CD4-positive, alpha-beta T cell treated with Interleukin-15 for 1 hour (primary cell): Measurements from ENCODE around the gene UBE2O.

Source experiments
- DNase-seq: peaks from one replicate; pipeline ENCODE4 v3.0.0-alpha.2; 2020

Gene UBE2O

DNA sequence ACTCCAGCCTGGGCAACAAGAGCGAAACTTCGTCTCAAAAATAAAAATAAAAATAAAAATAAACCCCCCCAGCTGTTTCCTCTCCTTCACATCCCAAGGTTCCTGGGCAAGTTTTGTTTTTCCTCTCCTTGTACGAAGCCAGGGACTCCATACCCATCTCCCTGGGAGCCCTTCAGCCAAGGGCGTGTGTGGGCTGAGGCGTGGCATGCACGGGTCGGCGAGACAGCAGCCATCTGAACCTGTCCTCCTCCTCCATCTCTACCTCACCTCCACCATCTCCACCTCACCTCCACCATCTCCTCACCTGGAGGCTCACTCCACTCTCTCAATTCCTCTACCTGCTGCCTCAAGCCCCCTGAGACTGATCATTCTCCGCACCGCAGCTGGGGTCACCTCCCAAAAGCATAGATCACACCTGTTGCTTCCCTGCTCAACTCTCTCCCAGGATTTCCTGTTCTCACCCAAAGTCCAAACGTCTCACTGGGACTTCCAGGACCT lies 31.3 kb upstream of the UBE2O start:
- DNase-seq: no peak

DNA sequence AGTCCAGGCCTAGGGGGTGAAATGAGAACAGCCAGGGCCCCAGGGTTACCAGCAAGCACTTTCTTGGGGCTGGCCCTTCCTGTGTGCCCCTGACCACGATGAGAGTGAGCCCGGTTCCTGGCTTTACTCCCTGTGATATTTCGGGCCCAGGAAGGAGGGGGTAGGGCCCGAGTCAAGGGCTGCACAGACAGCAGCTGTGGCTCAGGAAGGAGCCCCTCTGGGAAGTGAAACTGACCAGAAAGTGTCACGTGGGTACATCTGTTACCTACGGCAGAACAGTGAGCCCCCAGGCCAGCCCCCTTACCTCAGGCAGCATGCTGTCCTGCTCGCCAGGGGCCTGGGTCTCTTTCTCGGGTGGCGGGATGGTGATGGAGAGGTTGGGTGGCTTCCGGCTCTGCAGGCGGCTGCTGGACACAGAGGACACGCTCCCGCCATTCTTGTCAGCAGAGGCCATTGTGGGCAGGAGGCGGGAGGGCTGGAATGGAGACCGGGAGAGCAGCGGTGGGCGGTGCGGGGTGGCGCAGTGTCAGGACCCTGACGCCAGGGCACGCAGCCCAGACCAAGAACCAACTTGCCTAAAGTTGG lies 28.2 kb upstream of the UBE2O start:
- peak; percentile 67 for DNase-seq

DNA sequence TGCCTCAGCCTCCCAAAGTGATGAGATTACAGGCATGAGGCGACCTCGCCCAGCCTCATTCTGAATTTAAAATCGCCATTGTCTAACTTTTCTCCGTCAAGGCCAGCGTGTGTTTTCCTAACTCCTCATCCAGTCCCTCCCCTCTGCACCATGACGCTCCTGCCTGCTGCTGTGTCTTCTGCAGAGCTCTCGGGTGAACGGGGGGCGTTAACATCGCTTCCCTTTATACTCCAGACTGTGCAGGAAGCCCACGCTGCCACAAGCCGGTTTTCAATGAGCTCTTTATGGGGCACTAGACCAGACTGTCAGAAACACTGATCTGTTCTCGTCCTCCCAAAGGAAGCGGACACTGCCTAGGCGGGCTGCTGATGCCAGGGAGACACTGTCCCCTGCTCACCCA lies 27.7 kb upstream of the UBE2O start:
- peak; percentile 30 for DNase-seq

DNA sequence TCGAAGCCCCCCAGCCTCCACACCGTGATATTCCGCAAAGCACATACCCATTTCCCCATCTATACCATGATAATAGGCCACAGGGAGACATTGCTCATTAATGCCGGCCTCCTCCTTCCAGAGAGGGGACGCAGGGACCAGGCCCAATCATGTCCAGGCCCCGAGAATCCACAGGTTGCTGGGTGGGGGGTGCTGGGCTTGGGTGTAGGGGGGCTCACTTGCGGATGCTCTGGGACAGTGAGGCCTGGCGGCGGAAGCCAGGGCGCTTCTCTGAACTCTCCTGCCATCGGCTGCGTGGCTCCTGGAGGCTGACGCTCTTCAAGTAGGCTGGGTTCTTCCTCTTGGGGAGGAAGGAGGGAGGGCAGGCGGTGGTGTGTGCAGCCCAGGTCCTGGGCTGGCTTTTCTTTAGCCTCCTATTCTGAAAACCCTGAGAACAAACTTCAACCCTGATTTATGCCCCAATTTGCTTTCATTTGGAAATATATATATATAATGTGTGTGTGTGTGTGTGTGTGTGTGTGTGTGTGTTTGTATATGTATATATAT lies 26.6 kb upstream of the UBE2O start:
- no peak for DNase-seq

DNA sequence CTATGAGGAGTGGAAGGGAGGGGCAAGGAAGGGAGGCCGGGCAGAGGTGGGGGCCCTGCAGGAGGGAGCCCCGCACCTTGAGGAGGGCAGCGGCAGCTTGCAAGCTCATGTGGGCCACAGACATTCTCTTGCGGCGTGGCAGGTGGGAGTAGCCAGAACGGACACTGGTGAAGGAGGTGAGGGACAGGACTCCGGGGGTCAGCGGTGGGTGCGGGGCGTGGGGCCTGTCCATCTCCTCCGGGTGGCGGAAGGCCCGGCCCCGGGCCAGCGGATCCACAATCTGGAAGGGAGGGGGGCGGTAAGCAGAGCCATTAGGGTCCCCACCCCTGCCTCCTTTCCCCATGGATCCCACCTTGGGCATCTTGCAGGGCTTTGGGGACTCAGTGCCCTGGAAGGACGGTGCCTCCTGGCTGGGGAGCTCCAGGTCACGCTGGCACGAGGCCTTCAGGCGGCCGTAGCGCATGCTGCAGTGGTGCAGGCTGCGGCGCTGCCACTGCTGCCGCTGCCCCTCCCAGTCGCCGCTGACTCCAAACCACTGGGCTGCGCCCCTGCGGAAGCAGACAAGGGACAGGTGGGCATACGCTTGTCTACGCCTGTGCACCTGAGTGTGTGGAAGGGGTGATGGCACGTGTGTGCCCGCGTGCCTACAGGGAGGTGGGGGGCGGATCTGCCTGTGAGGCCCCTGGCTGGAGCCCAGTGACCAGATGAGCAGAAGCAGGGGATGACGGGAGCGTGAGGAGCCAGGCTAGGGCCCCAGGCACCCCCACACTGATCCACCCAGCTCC lies 26.0 kb upstream of the UBE2O start:
- no peak for DNase-seq

DNA sequence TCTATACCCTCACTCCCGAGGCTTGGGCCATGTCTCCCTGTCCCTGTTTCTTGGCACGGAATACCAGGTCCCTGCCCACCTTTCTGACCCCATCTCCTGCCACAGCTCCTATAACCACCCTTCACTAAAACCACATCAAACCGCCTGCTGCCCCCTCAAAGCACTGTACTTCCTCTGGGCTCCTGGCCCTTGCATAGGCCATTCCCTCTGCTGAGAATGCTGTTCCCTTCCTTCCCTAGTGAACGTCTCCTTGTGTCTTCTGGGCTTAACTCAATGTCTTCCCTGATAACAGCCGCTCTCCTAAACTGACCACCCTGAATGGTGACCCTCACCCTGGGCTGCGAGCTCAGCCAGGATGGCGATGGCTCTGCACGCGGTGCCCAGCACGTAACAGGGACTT lies 25.1 kb upstream of the UBE2O start:
- no peak for DNase-seq

DNA sequence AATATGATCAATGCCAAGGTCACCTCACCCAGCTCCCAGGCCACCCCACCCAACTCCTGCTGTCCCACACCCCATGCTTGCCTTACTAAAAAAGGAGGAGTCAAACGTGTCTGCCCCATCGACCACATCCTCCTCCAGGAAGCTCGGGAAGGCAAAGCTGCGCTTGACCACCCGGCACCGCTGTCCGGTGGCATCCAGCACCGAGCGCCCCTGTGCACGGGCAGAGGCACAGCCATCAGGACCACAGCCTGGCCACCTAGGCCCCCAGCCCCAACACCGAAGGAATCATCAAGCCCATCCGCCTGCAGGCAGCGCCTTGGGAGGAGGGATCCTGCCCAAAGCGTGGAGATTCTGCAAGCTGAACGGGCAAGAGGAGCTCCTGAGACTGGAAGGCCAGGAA lies 24.6 kb upstream of the UBE2O start:
- DNase-seq: no peak

DNA sequence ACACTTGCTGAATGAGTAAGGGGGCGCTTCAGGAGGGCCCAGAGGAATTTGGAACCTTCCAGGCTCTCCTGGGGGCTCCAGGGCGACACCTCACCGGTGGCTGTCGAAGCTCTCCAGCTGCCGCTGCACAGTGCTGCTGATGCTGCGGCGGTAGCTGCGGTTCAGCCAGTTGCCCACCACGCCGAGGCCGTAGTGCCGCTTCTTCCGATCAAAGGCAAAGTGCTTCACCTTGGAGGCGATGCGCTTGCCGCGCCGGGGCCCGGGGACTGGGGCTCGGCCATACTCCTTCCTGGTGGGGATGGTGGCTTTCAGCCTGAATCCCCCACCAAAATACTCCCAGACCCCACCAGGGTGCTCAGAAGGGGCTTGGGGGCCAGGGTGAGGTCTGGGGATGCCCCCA lies 23.8 kb upstream of the UBE2O start:
- DNase-seq: no peak

DNA sequence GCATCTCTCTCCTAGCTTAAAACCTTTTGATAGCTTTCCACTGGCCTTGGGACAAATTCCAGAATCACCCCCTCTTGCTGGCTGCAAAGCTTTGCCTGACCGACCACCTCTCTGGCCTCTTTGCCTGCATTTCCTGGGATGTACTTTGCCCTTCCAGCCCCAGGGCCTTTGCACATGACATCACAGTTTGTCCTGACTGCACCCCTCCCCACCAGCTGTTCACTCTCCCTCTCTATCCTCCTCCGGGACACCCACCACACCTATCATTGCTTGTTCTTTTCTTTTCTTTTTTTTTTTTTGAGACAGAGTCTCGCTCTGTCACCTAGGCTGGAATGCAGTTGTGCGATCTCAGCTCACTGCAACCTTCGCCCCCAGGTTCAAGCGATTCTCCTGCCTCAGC lies 22.4 kb upstream of the UBE2O start:
- DNase-seq: no peak

DNA sequence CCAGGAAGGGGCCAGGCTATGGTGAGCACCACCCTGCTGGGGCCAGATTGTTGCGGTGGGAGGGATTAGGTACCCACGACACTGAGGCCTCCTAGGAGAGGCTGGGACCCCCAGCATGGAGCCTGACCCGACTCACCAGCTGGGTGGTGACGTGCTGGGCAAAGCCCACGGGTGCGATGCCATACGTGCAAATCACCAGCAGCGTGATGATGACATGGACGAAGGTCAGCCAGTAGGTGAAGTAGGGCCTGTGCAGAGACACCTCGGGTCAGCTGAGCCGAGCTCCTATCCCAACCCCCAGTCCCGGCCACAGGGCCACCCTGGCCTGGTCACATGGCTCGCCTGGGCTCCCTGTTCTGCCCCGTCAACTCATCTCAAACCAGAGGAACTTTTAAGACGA lies 21.9 kb upstream of the UBE2O start:
- DNase-seq: no peak

DNA sequence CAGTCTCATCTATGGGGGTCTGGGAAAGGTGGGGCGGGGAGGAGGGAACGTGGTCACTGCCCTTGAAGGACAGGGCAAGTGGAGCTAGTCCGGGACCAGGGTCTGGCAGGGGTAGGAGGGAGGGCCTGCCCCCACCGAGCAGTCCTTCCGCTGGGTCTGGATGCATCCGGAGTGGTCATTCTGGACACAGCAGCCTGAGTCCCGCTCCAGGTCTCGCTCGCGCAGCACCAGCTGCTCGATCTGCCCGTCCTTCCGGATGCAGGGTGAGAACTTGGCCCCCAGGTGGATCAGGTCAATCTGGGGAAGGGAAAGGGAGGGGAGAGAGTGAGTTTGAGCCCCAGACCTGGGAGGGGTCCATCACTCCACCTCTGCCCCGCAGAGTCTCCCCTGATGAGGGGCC lies 21.3 kb upstream of the UBE2O start:
- no peak for DNase-seq

DNA sequence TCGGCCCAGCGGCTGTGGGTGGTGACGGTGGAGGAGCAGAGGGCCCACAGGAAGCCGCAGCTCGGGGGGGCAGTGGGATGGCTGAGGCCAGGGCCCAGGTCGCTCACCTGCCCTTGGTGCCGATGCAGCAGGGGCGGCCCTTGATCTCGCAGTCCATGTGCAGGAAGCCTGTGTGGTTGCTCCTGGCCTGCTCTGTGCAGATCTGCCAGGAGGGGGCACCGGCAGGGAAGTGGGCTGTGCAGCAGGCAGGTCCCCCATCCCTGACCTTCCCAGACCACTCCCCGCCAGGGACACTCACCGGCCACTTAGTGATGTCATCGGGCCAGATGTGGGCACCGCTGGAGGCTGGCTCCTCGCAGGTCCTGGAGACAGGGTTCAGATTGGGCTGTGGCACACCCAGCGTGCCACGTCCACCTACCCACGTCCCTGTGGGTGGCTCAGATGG lies 20.6 kb upstream of the UBE2O start:
- no peak for DNase-seq

DNA sequence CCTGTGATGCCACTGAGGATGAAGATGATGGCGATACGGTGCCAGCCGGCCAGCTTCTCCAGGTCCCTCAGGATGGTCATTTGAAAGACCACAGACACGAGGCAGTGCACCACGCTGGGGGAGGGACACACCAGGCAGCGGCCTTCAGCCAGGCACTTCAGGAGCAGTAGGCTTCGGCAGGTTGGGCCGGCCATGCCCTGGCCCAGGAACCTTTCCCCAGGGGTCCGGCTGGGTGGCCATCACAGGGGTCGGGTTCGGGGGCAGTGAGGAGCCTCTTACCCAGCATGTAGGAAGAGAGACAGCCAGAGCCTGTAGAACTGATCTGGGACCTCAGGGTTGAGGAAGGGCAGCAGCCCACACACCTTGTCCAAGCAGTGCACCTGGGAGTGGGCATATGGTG lies 19.8 kb upstream of the UBE2O start:
- DNase-seq: no peak

DNA sequence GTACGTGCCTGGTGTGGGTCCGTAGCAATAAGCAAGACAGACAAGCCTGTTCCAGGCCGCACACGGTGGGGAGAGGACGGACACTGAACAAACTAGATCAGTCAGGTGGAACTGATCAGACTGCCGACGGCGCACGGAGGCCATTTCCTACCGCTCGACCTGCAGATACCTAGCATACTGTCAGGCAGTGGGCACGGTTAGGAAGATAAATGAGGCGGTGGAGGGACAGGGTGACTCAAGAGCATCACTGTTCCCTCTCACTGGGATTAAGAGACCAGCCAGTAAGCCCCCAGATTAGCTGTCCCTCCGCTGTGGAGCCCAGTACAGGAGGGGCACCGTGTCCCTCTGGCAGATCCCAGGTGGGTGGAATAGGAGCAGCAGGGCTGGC lies 19.3 kb upstream of the UBE2O start:
- DNase-seq: no peak

DNA sequence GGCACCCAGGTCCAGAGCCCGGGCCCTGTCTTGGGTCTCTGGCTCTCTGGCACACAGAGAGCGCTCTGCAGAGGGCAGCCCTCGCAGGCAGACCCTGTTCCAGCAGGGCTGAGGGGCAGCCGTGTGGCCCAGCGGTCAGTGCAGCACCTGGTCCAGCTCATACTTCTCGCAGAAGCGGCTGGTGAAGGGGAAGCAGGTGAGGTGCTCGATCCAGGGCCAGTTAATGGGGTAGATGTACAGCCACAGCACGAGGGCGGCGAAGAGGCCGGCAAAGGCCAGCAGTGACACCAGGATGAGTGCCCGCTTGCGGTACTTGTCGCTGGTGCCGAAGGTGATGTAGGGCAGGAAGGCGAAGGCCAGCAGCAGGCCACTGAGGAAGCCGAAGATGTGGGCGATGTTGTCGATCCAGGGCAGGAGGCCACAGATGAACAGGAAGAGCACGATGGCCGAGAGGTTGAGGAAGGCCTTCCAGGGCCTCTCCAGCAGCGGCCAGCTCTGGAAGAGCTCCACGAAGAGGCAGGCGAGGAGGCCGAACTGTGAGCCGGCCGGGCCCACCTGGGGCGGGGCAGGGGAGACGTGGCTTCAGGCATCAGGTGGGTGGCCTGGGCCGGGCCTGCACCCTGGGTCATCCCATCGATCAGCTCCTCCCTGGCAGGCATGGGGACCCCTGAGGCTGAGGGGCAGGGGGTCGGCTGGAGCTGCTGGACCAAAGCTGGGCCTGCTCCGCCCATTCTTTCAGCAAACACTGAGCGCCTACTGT lies 18.7 kb upstream of the UBE2O start:
- DNase-seq: no peak

DNA sequence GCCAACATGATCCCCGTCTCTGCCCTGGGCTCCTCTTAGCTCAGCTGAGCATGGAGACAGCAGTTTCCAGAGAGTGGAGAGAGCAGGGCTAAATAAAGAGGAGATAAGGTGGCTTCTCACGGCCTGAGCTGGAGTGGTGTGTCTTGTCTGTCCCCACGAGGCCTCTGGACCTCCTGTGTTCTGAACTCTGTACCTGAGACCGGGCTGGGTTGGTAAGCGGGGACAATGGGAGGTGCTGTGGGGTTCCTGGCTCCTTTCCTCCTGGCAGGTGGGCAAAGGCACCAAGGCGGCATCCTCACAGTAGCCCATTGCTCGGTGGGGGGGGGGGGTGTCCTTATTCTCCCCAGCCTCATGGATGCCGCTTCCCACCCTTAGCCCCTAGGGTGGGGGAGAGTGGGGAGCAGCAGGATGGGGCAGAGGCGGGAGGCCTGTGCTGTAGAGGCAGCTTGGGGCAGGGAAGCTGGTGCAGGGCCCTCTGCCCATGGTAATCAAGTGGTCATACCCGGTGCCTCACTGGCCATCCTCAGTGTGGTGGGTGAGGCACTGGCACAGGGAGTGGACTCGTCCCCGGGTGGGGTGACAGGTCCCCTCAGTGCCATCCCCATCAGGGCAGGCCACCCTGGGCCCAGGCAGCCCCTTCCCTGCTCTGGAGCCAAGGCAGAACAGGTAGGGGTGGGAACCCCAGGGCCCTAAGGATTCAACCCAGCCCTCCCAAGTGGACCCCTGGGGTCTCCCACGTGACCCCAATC lies 17.2 kb upstream of the UBE2O start:
- no peak for DNase-seq

DNA sequence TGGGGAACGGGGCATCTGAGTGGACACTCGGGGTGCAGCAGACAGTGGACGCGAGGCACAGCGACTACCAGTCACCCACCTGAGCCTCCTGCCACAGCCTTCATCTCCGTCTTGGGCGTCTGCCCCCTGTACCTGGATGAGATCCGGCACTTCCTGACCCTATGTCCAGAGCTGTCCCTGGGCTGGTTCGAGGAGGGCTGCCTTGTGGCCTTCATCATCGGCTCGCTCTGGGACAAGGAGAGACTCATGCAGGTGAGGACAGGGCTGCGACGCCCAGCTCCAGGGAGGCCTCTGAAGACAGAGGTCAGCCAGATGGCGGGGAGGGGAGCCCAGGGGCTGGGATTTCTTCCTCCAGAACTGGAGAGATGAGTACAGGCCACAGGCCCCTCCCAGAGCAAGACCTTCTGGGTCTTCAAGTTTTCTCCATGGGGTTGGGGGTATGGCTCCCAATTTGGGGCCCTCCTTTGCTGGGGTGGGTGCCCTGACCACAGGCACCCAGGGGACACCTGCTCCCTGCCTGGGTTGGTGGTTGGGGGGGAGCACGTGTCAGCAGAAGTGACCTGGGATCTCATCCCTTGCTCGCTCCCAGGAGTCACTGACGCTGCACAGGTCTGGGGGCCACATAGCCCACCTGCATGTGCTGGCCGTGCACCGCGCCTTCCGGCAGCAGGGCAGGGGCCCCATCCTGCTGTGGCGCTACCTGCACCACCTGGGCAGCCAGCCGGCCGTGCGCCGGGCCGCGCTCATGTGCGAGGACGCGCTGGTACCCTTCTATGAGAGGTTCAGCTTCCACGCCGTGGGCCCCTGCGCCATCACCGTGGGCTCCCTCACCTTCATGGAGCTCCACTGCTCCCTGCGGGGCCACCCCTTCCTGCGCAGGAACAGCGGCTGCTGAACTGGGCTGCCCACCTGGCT lies 16.4 kb upstream of the UBE2O start:
- no peak for DNase-seq

DNA sequence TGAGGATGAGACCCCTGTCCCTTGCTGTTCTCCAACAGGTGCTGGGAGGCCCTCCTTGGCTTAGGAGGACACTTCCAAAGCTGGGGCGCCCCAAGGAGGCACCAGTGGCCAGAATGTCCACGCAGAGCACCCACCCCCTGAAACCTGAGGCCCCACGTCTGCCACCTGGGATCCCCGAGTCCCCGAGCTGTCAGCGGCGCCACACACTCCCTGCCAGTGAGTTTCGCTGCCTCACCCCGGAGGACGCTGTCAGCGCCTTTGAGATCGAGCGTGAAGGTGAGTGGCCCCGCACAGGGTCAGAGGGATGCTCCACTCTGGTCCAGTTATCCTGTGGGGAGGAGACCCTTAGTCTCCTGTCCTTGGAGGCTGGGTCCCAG lies 15.7 kb upstream of the UBE2O start:
- no peak for DNase-seq

DNA sequence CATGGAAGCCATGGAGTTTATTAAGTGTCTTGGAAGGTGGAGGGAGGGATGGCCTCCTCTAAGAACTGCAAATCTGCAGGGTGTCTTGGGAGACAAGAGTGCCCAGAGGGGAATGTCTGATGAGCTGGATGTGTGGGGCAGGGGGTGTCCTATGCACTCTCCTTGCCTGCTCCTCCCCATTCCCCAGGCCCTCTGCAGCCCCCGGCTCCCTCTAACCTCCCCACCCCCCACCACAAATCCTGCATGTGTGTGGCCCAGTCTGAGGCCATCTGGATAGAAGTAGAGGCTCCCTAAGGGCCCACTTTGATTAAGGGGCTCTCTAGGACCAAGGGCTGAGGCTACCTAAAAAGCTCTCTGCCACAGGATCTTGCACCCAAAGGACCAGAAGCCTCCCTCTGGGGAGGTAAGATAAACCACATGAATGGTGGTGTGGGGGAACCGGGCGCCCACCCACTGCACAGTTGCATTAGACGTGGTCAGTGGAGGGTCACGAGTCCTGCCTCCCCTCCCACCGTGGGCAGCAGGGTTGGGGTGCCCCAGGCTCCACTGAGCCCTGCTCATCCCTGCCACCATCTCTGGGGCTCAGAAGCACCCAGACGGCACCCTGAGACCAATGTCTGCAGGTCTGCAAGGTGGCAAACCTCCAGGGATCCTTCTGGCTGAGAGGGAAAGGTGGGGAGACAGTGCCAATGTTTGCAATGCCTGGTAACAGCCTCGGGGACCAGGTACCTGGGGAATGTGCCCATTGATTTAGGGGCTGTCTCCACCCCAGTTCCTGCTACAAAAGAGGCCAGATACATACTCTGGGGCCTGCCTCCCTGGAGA lies 15.1 kb upstream of the UBE2O start:
- no peak for DNase-seq

DNA sequence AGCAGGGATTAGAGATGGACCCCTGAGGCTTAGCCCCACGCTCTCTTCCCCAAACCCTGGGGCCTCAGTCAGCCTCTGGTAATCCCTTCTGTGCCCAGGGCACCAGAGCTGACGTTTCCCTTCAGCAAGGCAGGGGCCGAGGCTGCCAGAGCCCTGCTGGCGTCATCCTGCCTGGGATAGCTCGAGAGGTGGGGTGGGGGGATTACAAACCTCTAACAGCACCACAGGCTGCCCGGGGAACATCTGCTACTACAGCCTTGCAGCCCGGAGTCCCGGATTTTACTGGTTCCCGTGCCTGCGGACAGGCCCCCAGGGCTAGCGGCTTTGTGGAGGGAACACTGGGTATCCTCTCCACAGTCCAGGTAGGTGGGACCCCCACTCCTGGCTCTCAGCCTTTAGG lies 14.4 kb upstream of the UBE2O start, which contains the start of gene AANAT:
Gene AANAT (plus strand): TSS at position 238 of the 400 bp plus-strand sequence. CDS start 1,144 bp downstream, outside the sequence.
- DNase-seq: no peak

DNA sequence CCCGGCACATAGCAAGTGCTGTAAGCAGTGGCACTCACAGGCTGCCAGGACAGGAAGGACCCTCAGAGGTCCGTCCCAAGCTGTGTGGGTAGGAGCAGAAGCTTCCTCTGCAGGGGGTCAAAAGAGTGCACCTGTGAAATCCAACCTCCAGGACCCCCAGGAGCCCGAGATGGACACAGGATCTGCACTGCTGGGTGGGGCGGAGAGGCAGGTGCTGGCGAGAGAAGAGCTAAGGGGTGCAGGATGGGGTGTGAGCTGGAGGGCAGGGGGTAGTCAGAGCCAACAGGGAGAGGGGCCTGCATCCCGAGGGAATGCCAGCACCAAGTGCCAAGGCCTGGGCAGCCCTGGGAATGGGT lies 13.8 kb upstream of the UBE2O start:
- no peak for DNase-seq
